SKM-1 treated with dmso at 0.1 percent for 144 hours (cell line): ENCODE measurements around the gene PWWP2A.
"Not testable (repeated sequence)": the region's sequence is repeated elsewhere in the genome, so short reads cannot be mapped to it uniquely, and the experiment has no call there.

Source experiments
- DNase-seq: peaks from one replicate; lab custom pipeline; 2025; ENCODE audit not compliant: unreplicated experiment; lab: John Stamatoyannopoulos, UW

Gene PWWP2A

GRCh38 chr5:160119142-160119904, at the start of gene PWWP2A:
Gene PWWP2A (minus strand): TSS chr5:160119450. CDS start chr5:160119388, 62 bp downstream.
- peak; percentile 100 for DNase-seq

- no peak for DNase-seq
Observed at GRCh38 chr5:160167624-160168165, 48.4 kb upstream of the PWWP2A start.

- no peak for DNase-seq
Observed at GRCh38 chr5:160166973-160167623, 47.8 kb upstream of the PWWP2A start.

GRCh38 chr5:160166069-160166972, 47.1 kb upstream of the PWWP2A start:
- DNase-seq = no peak

- peak; percentile 24 for DNase-seq
Observed at GRCh38 chr5:160165137-160166068, 46.2 kb upstream of the PWWP2A start.

- no peak for DNase-seq
Observed at GRCh38 chr5:160162910-160163309, 43.7 kb upstream of the PWWP2A start.

GRCh38 chr5:160161626-160162025, 42.4 kb upstream of the PWWP2A start:
- no peak for DNase-seq

- not testable (repeated sequence) for DNase-seq
Observed at GRCh38 chr5:160160875-160161274, 41.6 kb upstream of the PWWP2A start.

- no peak for DNase-seq
Observed at GRCh38 chr5:160159991-160160792, 40.9 kb upstream of the PWWP2A start.

- DNase-seq = no peak
Observed at GRCh38 chr5:160158087-160158486, 38.8 kb upstream of the PWWP2A start.

GRCh38 chr5:160155017-160155750, 35.9 kb upstream of the PWWP2A start:
- no peak for DNase-seq

- DNase-seq = no peak
Observed at GRCh38 chr5:160152901-160153300, 33.7 kb upstream of the PWWP2A start.

- no peak for DNase-seq
Observed at GRCh38 chr5:160152287-160152686, 33.0 kb upstream of the PWWP2A start.

GRCh38 chr5:160151017-160151416, 31.8 kb upstream of the PWWP2A start:
- no peak for DNase-seq

GRCh38 chr5:160150381-160150780, 31.1 kb upstream of the PWWP2A start:
- no peak for DNase-seq

GRCh38 chr5:160144436-160144835, 25.2 kb upstream of the PWWP2A start:
- DNase-seq = not testable (repeated sequence)

- no peak for DNase-seq
Observed at GRCh38 chr5:160134332-160134731, 15.1 kb upstream of the PWWP2A start.

GRCh38 chr5:160133918-160134304, 14.7 kb upstream of the PWWP2A start:
- DNase-seq = no peak
